Psoas muscle (tissue), 8 donors: ENCODE data around the gene GPR31. TPM values are rescaled to one million over a fixed set of nuclear protein-coding genes. Genes with fewer than 3 reads are reported as not detected.

ENCODE experiments used
- ATAC-seq, 4 donors: fragments of 200-7000 bp; cut with Tn5 transposase; one replicate each; pipeline ENCODE4 v1.9.1; 2020; ENCODE audit warnings: moderate library complexity in 3 of 4, mild to moderate bottlenecking in 2 of 4
- DNase-seq, 2 donors: peaks; one replicate each; pipeline ENCODE4 v3.0.0-alpha.2; 2020
- H3K27ac ChIP-seq: fragments of 200-600 bp; one replicate; pipeline ENCODE4 v1.8.0; 2022
- H3K27me3 ChIP-seq, 3 donors: fragments of 200-600 bp in 1 of 3; one replicate each; pipeline versions ENCODE4 v1.6.1 to v1.8.0; 2013 to 2022; ENCODE audit warnings: low read length in 2 of 3, mild to moderate bottlenecking in 2 of 3, moderate library complexity in 1 of 3; ENCODE audit not compliant: insufficient read depth in 3 of 3
- H3K36me3 ChIP-seq, 2 donors: fragments of 200-600 bp in 1 of 2; one replicate each; pipeline versions ENCODE4 v1.6.1 to v1.8.0; 2013 to 2022; ENCODE audit warnings: low read depth in 1 of 2, mild to moderate bottlenecking in 1 of 2, moderate library complexity in 1 of 2; ENCODE audit not compliant: insufficient read depth in 1 of 2
- H3K4me1 ChIP-seq: fragments of 200-600 bp; one replicate; pipeline ENCODE4 v1.8.0; 2022
- H3K4me3 ChIP-seq: fragments of 200-600 bp; one replicate; pipeline ENCODE4 v1.8.0; 2022; ENCODE audit warnings: mild to moderate bottlenecking
- H3K9me3 ChIP-seq: fragments of 200-600 bp; one replicate; pipeline ENCODE4 v1.8.0; 2022
- WGBS, 3 donors: extraction: QIAGEN DNeasy Blood & Tissue Kit; methylation state at CpG; one replicate each; pipeline versions ENCODE4 v1.1.6 to v1.1.7; 2013; 5-methylcytosine and 5-hydroxymethylcytosine counted together
- intact Hi-C, 2 donors: fragments of 100-400 bp; cut with DNase I; formaldehyde crosslinking; loops; one replicate each; pipeline versions ENCODE4 v1.11.0 to v1.14.2; 2022
- polyA plus RNA-seq, 3 donors: library from polyadenylated mRNA; stranded (reverse); fragments of 200-250 nt; gene quantifications; one replicate each; pipeline ENCODE4 v1.2.3, GENCODE V29; 2013
- total RNA-seq, 4 donors: library from RNA; stranded (reverse); fragmentation: NEBNext Ultra II Directional in 2 of 4; extraction: Animal tissue kit (Norgen Biotek cat#: 25700) in 2 of 4; gene quantifications; one replicate each; pipeline versions ENCODE4 v1.2.1 to v1.2.4, GENCODE V29; 2021 to 2023
- TF ChIP-seq, protein P1 (sequence below): fragments of 200-600 bp; IDR thresholded peaks from one replicate; pipeline ENCODE4 v1.8.0; 2022; ENCODE audit warnings: antibody characterized with exemption
- donor health status: healthy with polysubstance abuse.
- donor health status: DM: no; HTN: no; CAD: no; lungs with moderate emphysema.
- donor health status: Bipolar disorder and iron deficiency.
- donor health status: healthy.
- donor health status: DM: yes; HTN: yes; CAD: no.
- donor health status: DM: no; HTN: no; CAD: no.
- donor health status: DM: no; HTN: no; CAD: no.
- donor health status: DM: yes; HTN: yes; CAD: no.

The GPR31 gene
- total and polyA plus RNA-seq, 7 donors, result not detected

- DNase-seq, result no peak
- 83 to 85% (median 84%) methylated on average over 23 of the region's 23 CpGs for WGBS, 3 donors
- H3K27me3 ChIP-seq, result peaks cover 0 to 7% (median 5%) of the 10 kb centered on the region in 3 donors
- intact Hi-C loops, result no loop called here
- no peaks in the 10 kb centered on the region for H3K36me3 ChIP-seq
- no peaks in the 10 kb centered on the region for H3K4me1 ChIP-seq
- no peaks in the 10 kb centered on the region for H3K9me3 ChIP-seq
- no peak for ATAC-seq
- TF ChIP-seq, protein P1, sequence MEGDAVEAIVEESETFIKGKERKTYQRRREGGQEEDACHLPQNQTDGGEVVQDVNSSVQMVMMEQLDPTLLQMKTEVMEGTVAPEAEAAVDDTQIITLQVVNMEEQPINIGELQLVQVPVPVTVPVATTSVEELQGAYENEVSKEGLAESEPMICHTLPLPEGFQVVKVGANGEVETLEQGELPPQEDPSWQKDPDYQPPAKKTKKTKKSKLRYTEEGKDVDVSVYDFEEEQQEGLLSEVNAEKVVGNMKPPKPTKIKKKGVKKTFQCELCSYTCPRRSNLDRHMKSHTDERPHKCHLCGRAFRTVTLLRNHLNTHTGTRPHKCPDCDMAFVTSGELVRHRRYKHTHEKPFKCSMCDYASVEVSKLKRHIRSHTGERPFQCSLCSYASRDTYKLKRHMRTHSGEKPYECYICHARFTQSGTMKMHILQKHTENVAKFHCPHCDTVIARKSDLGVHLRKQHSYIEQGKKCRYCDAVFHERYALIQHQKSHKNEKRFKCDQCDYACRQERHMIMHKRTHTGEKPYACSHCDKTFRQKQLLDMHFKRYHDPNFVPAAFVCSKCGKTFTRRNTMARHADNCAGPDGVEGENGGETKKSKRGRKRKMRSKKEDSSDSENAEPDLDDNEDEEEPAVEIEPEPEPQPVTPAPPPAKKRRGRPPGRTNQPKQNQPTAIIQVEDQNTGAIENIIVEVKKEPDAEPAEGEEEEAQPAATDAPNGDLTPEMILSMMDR, result no peak
- no peak overlapping the region for H3K27ac ChIP-seq
- H3K4me3 ChIP-seq, result no peak overlapping the region
Measured at GRCh38 chr6:167122041-167122826, 35.5 kb downstream of the GPR31 start.

- no peak for DNase-seq
Measured at GRCh38 chr6:167121335-167121841, 36.4 kb downstream of the GPR31 start.

GRCh38 chr6:167120583-167120903, 37.2 kb downstream of the GPR31 start:
- H3K27me3 ChIP-seq, result peaks cover 0 to 9% (median 9%) of the 10 kb centered on the region in 3 donors
- H3K4me1 ChIP-seq, result no peaks in the 10 kb centered on the region
- H3K27ac ChIP-seq, result no peak overlapping the region
- no peak for ATAC-seq
- H3K4me3 ChIP-seq, result no peak overlapping the region
- intact Hi-C loops, result no loop called here
- H3K9me3 ChIP-seq, result no peaks in the 10 kb centered on the region
- DNase-seq, result no peak
- WGBS, 3 donors, result 84 to 93% (median 93%) methylated on average over 1 of the region's 1 CpG
- TF ChIP-seq, protein P1, result no peak
- no peaks in the 10 kb centered on the region for H3K36me3 ChIP-seq

More at GRCh38 chr6:167121335-167121841, 36.4 kb downstream of the GPR31 start:
- H3K4me1 ChIP-seq, result no peaks in the 10 kb centered on the region
- TF ChIP-seq, protein P1, result no peak
- no peaks in the 10 kb centered on the region for H3K9me3 ChIP-seq
- no peak for ATAC-seq
- 88 to 93% (median 91%) methylated on average over 8 of the region's 8 CpGs for WGBS, 3 donors
- peaks cover 0 to 9% (median 7%) of the 10 kb centered on the region in 3 donors for H3K27me3 ChIP-seq
- H3K4me3 ChIP-seq, result no peak overlapping the region
- intact Hi-C loops, result no loop called here
- H3K27ac ChIP-seq, result no peak overlapping the region
- H3K36me3 ChIP-seq, result no peaks in the 10 kb centered on the region

GRCh38 chr6:167119670-167120582, 37.9 kb downstream of the GPR31 start:
- TF ChIP-seq, protein P1, result no peak
- DNase-seq (no peak), ATAC-seq (no peak)
- Histone ChIP-seq H3K9me3 (no peaks in the 10 kb centered on the region), H3K36me3 (no peaks in the 10 kb centered on the region), H3K4me3 (no peak overlapping the region), H3K27ac (no peak overlapping the region), H3K27me3 (peaks cover 0 to 11% (median 9%) of the 10 kb centered on the region in 3 donors), H3K4me1 (no peaks in the 10 kb centered on the region)
- intact Hi-C loops, result no loop called here
- WGBS, 3 donors, result 71 to 78% (median 72%) methylated on average over 8 of the region's 8 CpGs
